ENCODE results near the gene TSPAN7.

TSPAN7 gene

GRCh38 chrX:38538134-38538533 is 23.2 kb upstream of the TSPAN7 start:
- H3K27ac ChIP-seq (ENCODE audit: low read depth, low read length): no peak overlapping the region
- H3K27me3 ChIP-seq (ENCODE audit: control insufficient read depth, low read length): no peaks in the 10 kb centered on the region
- no peak for TF ChIP-seq CTCF (IDR thresholded peaks at IDR 0.05; ENCODE audit: low read depth, low read length, poor library complexity, severe bottlenecking)
- no peak for TF ChIP-seq EZH2phosphoT487 (IDR thresholded peaks at IDR 0.05; ENCODE audit: borderline replicate concordance, low read length)
- H3F3A ChIP-seq (ENCODE audit: control insufficient read depth, insufficient read depth): no peaks in the 10 kb centered on the region
- H3K4me2 ChIP-seq (ENCODE audit: low read length): no peak overlapping the region
- H4K20me1 ChIP-seq (ENCODE audit: control insufficient read depth, insufficient read depth, low read depth, low read length): no peaks in the 10 kb centered on the region
- no peaks in the 10 kb centered on the region for H3K79me2 ChIP-seq (ENCODE audit: control insufficient read depth, low read length)
- no peaks in the 10 kb centered on the region for H3K9me2 ChIP-seq (replicated peaks; ENCODE audit: control insufficient read depth, low read length)
- H3K4me1 ChIP-seq (ENCODE audit: control insufficient read depth, low read length): no peaks in the 10 kb centered on the region
- no peak overlapping the region for H3K4me3 ChIP-seq (ENCODE audit: low read length)
- no peaks in the 10 kb centered on the region for H3K36me3 ChIP-seq (ENCODE audit: control insufficient read depth, low read length)
- no peaks in the 10 kb centered on the region for H3K9me3 ChIP-seq (ENCODE audit: control insufficient read depth, insufficient read depth, low read length)

GRCh38 chrX:38539748-38540147 is 21.6 kb upstream of the TSPAN7 start:
- Histone ChIP-seq H3K79me2 (ENCODE audit: control insufficient read depth, low read length) (no peaks in the 10 kb centered on the region), H3F3A (ENCODE audit: control insufficient read depth, insufficient read depth) (no peaks in the 10 kb centered on the region), H3K4me2 (ENCODE audit: low read length) (no peak overlapping the region), H3K27ac (ENCODE audit: low read depth, low read length) (no peak overlapping the region), H3K4me3 (ENCODE audit: low read length) (no peak overlapping the region), H3K9me2 (replicated peaks; ENCODE audit: control insufficient read depth, low read length) (no peaks in the 10 kb centered on the region), H3K4me1 (ENCODE audit: control insufficient read depth, low read length) (no peaks in the 10 kb centered on the region), H3K9me3 (ENCODE audit: control insufficient read depth, insufficient read depth, low read length) (no peaks in the 10 kb centered on the region), H4K20me1 (ENCODE audit: control insufficient read depth, insufficient read depth, low read depth, low read length) (no peaks in the 10 kb centered on the region), H3K36me3 (ENCODE audit: control insufficient read depth, low read length) (no peaks in the 10 kb centered on the region), H3K27me3 (ENCODE audit: control insufficient read depth, low read length) (no peaks in the 10 kb centered on the region)
- no peak for TF ChIP-seq CTCF (IDR thresholded peaks at IDR 0.05; ENCODE audit: low read depth, low read length, poor library complexity, severe bottlenecking)
- TF ChIP-seq EZH2phosphoT487 (IDR thresholded peaks at IDR 0.05; ENCODE audit: borderline replicate concordance, low read length): no peak

DNA sequence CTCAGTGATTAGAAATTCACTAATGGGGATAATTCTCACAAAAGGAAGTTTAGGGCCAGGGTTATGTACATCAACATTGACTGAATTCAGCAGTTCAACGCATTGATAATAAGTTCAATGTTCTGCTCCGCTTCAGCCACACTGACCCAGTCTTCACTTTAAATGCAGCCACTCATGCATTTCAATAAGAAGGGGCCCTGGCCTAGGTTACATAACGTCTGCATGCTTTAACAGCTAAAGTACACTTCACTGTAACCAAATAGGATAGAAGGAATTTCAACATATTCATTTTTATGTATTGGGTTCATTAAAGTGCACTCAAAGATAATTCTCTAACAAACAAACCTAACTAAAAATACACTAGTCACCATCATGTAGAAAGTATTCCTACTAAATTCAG is 12.8 kb upstream of the TSPAN7 start:
- Histone ChIP-seq H3K4me2 (ENCODE audit: low read length) (no peak overlapping the region), H3K27me3 (ENCODE audit: control insufficient read depth, low read length) (no peaks in the 10 kb centered on the region), H3K9me2 (replicated peaks; ENCODE audit: control insufficient read depth, low read length) (no peaks in the 10 kb centered on the region), H3K4me3 (ENCODE audit: low read length) (no peak overlapping the region), H3K4me1 (ENCODE audit: control insufficient read depth, low read length) (no peaks in the 10 kb centered on the region), H3K36me3 (ENCODE audit: control insufficient read depth, low read length) (no peaks in the 10 kb centered on the region), H3K27ac (ENCODE audit: low read depth, low read length) (no peak overlapping the region), H4K20me1 (ENCODE audit: control insufficient read depth, insufficient read depth, low read depth, low read length) (no peaks in the 10 kb centered on the region), H3F3A (ENCODE audit: control insufficient read depth, insufficient read depth) (no peaks in the 10 kb centered on the region), H3K79me2 (ENCODE audit: control insufficient read depth, low read length) (no peaks in the 10 kb centered on the region), H3K9me3 (ENCODE audit: control insufficient read depth, insufficient read depth, low read length) (no peaks in the 10 kb centered on the region)
- TF ChIP-seq EZH2phosphoT487 (IDR thresholded peaks at IDR 0.05; ENCODE audit: borderline replicate concordance, low read length) (no peak), CTCF (IDR thresholded peaks at IDR 0.05; ENCODE audit: low read depth, low read length, poor library complexity, severe bottlenecking) (no peak)

GRCh38 chrX:38552721-38553120 is 8.6 kb upstream of the TSPAN7 start:
- no peak overlapping the region for H3K27ac ChIP-seq (ENCODE audit: low read depth, low read length)
- H3F3A ChIP-seq (ENCODE audit: control insufficient read depth, insufficient read depth): no peaks in the 10 kb centered on the region
- TF ChIP-seq CTCF (IDR thresholded peaks at IDR 0.05; ENCODE audit: low read depth, low read length, poor library complexity, severe bottlenecking): no peak
- no peak for TF ChIP-seq EZH2phosphoT487 (IDR thresholded peaks at IDR 0.05; ENCODE audit: borderline replicate concordance, low read length)
- H3K36me3 ChIP-seq (ENCODE audit: control insufficient read depth, low read length): no peaks in the 10 kb centered on the region
- no peaks in the 10 kb centered on the region for H3K9me3 ChIP-seq (ENCODE audit: control insufficient read depth, insufficient read depth, low read length)
- no peaks in the 10 kb centered on the region for H3K4me1 ChIP-seq (ENCODE audit: control insufficient read depth, low read length)
- H3K79me2 ChIP-seq (ENCODE audit: control insufficient read depth, low read length): no peaks in the 10 kb centered on the region
- no peaks in the 10 kb centered on the region for H3K9me2 ChIP-seq (replicated peaks; ENCODE audit: control insufficient read depth, low read length)
- H3K27me3 ChIP-seq (ENCODE audit: control insufficient read depth, low read length): no peaks in the 10 kb centered on the region
- no peak overlapping the region for H3K4me2 ChIP-seq (ENCODE audit: low read length)
- H4K20me1 ChIP-seq (ENCODE audit: control insufficient read depth, insufficient read depth, low read depth, low read length): no peaks in the 10 kb centered on the region
- H3K4me3 ChIP-seq (ENCODE audit: low read length): no peak overlapping the region

Measured in DOHH2 (cell line).